IMR-90 (cell line): Measurements from ENCODE around the gene TCIRG1. TPM values are rescaled to one million over a fixed set of nuclear protein-coding genes. Genes with fewer than 3 reads are reported as not detected.

Experiments used
- ATAC-seq: fragments of 200-7000 bp; cut with Tn5 transposase; 2 replicates; pipeline ENCODE4 v1.9.1; 2020; ENCODE audit warnings: low read depth, mild to moderate bottlenecking, moderate library complexity
- BruUV-seq: library from RNA; stranded (reverse); fragments of 400-500 nt; replicated peaks from 2 replicates; lab custom pipeline; 2021; lab: Mats Ljungman, UMichigan
- CTCF ChIA-PET: fragments of 300-600 bp; formaldehyde crosslinking; extraction: SDS; loops from one replicate; lab custom pipeline; 2021; ENCODE audit warnings: antibody characterized with exemption; lab: Yijun Ruan, JAX
- POLR2A ChIA-PET: fragments of 300-600 bp; sonication (Branson Sonifier 250); formaldehyde crosslinking; loops from one replicate; lab custom pipeline; 2022; ENCODE audit warnings: antibody characterized with exemption; ENCODE audit not compliant: unreplicated experiment; lab: Charles Lee
- DNase-seq: peaks from one replicate; pipeline ENCODE4 v3.0.0; 2013
- H2AFZ ChIP-seq: replicated peaks from 2 replicates; pipeline ENCODE3; 2013; ENCODE audit warnings: low read length, mild to moderate bottlenecking; ENCODE audit not compliant: poor library complexity
- H2AK5ac ChIP-seq: 2 replicates; pipeline ENCODE4 v1.6.1; 2013; ENCODE audit warnings: low read depth, low read length, inconsistent platforms
- H2AK9ac ChIP-seq: replicated peaks from 2 replicates; pipeline ENCODE3; 2013; ENCODE audit warnings: mild to moderate bottlenecking, low read depth, low read length, moderate library complexity; ENCODE audit not compliant: poor library complexity
- H2BK120ac ChIP-seq: 2 replicates; pipeline ENCODE4 v1.6.1; 2013; ENCODE audit warnings: low read depth, low read length, inconsistent platforms
- H2BK15ac ChIP-seq: 3 replicates; pipeline ENCODE4 v1.6.1; 2013; ENCODE audit warnings: low read depth, low read length, inconsistent platforms
- H2BK20ac ChIP-seq: 2 replicates; pipeline ENCODE4 v1.6.1; 2013; ENCODE audit warnings: low read depth, mild to moderate bottlenecking, inconsistent platforms, low read length, moderate library complexity
- H2BK5ac ChIP-seq: 2 replicates; pipeline ENCODE4 v1.6.1; 2013; ENCODE audit warnings: mild to moderate bottlenecking, low read depth, low read length, inconsistent platforms; ENCODE audit not compliant: poor library complexity, severe bottlenecking
- H3K14ac ChIP-seq: replicated peaks from 2 replicates; pipeline ENCODE4 v1.6.1; 2013; ENCODE audit warnings: low read depth, low read length, inconsistent platforms
- H3K18ac ChIP-seq: 2 replicates; pipeline ENCODE4 v1.6.1; 2013; ENCODE audit warnings: low read depth, low read length, control low read depth
- H3K23ac ChIP-seq: 2 replicates; pipeline ENCODE4 v1.6.1; 2013; ENCODE audit warnings: low read depth, low read length, inconsistent platforms
- H3K27ac ChIP-seq: 2 replicates; pipeline ENCODE4 v1.5.1; 2013; ENCODE audit warnings: mild to moderate bottlenecking, control low read depth, low read length; ENCODE audit not compliant: insufficient read depth
- H3K27me3 ChIP-seq: 2 replicates; pipeline ENCODE4 v1.6.1; 2013; ENCODE audit warnings: low read length; ENCODE audit not compliant: control insufficient read depth, insufficient read depth
- H3K36me3 ChIP-seq: 2 replicates; pipeline ENCODE4 v1.6.1; 2013; ENCODE audit warnings: low read length, mixed read lengths; ENCODE audit not compliant: control insufficient read depth, insufficient read depth
- H3K4ac ChIP-seq: 2 replicates; pipeline ENCODE4 v1.6.1; 2013; ENCODE audit warnings: low read depth, low read length, inconsistent platforms
- H3K4me1 ChIP-seq: 2 replicates; pipeline ENCODE4 v1.6.1; 2013; ENCODE audit warnings: low read length, mixed read lengths; ENCODE audit not compliant: control insufficient read depth, insufficient read depth
- H3K4me2 ChIP-seq: 2 replicates; pipeline ENCODE4 v1.6.1; 2013; ENCODE audit warnings: low read depth, mild to moderate bottlenecking, control low read depth, low read length, moderate library complexity
- H3K4me3 ChIP-seq: 2 replicates; pipeline ENCODE4 v1.5.1; 2013; ENCODE audit warnings: low read depth, mild to moderate bottlenecking, control low read depth, low read length, moderate library complexity; ENCODE audit not compliant: insufficient read depth
- H3K56ac ChIP-seq: 2 replicates; pipeline ENCODE4 v1.6.1; 2013; ENCODE audit warnings: low read length, inconsistent platforms; ENCODE audit not compliant: insufficient read depth; ENCODE audit errors: extremely low read depth
- H3K79me1 ChIP-seq, 2 experiments: 2 replicates each; pipeline ENCODE4 v1.6.1; 2013; ENCODE audit warnings: low read length in 2 of 2, inconsistent platforms in 1 of 2, low read depth in 1 of 2
- H3K9ac ChIP-seq: 2 replicates; pipeline ENCODE4 v1.6.1; 2013; ENCODE audit warnings: low read depth, low read length, control low read depth
- H3K9me1 ChIP-seq: 2 replicates; pipeline ENCODE4 v1.6.1; 2013; ENCODE audit warnings: low read length, inconsistent platforms; ENCODE audit not compliant: insufficient read depth
- H3K9me3 ChIP-seq: 2 replicates; pipeline ENCODE4 v1.6.1; 2013; ENCODE audit warnings: low read length; ENCODE audit not compliant: control insufficient read depth, insufficient read depth
- H4K20me1 ChIP-seq: 2 replicates; pipeline ENCODE4 v1.6.1; 2013; ENCODE audit warnings: low read length, inconsistent platforms; ENCODE audit not compliant: insufficient read depth
- H4K5ac ChIP-seq: 2 replicates; pipeline ENCODE4 v1.6.1; 2013; ENCODE audit warnings: mild to moderate bottlenecking, low read depth, low read length, control low read depth
- H4K8ac ChIP-seq, 2 experiments: 2 replicates each; pipeline ENCODE4 v1.6.1; 2013; ENCODE audit warnings: low read depth in 2 of 2, low read length in 2 of 2, control low read depth in 1 of 2, inconsistent platforms in 1 of 2
- H4K91ac ChIP-seq: 2 replicates; pipeline ENCODE4 v1.6.1; 2013; ENCODE audit warnings: low read depth, low read length, inconsistent platforms; ENCODE audit not compliant: insufficient read depth
- BHLHE40 ChIP-seq: fragments of 150-350 bp; IDR thresholded peaks from 2 replicates; pipeline ENCODE4 v1.6.1; 2016; ENCODE audit warnings: mild to moderate bottlenecking, low read depth, low read length
- CHD1 ChIP-seq: IDR thresholded peaks from 2 replicates; pipeline ENCODE4 v1.6.1; 2012; ENCODE audit warnings: low read depth, low read length, improper control_type of control experiment
- MAFK ChIP-seq: IDR thresholded peaks from 2 replicates; pipeline ENCODE4 v1.6.1; 2012; ENCODE audit warnings: low read depth, low read length, improper control_type of control experiment
- MAZ ChIP-seq: IDR thresholded peaks from 2 replicates; pipeline ENCODE4 v1.6.1; 2012; ENCODE audit warnings: low read depth, mild to moderate bottlenecking, low read length, improper control_type of control experiment, moderate library complexity, borderline replicate concordance
- NFE2L2 ChIP-seq: fragments of 150-350 bp; IDR thresholded peaks from 2 replicates; pipeline ENCODE4 v1.6.1; 2016; ENCODE audit warnings: low read depth, mild to moderate bottlenecking, low read length
- POLR2A ChIP-seq: IDR thresholded peaks from 2 replicates; pipeline ENCODE4 v1.6.1; 2012; ENCODE audit warnings: mild to moderate bottlenecking, low read depth, low read length
- RAD21 ChIP-seq: IDR thresholded peaks from 2 replicates; pipeline ENCODE4 v1.6.1; 2012; ENCODE audit warnings: low read length, improper control_type of control experiment
- RCOR1 ChIP-seq: IDR thresholded peaks from 2 replicates; pipeline ENCODE4 v1.6.1; 2012; ENCODE audit warnings: mild to moderate bottlenecking, low read length, improper control_type of control experiment; ENCODE audit not compliant: insufficient replicate concordance
- RFX5 ChIP-seq: IDR thresholded peaks from 2 replicates; pipeline ENCODE4 v1.8.0; 2012; ENCODE audit warnings: low read depth, mild to moderate bottlenecking, low read length, moderate library complexity
- WGBS, 2 experiments: methylation state at CpG; one replicate each; pipeline versions ENCODE4 v1.1.5 to v1.1.7; 2013; ENCODE audit warnings: missing lambda C conversion rate in 2 of 2; ENCODE audit not compliant: insufficient read length in 1 of 2; ENCODE audit errors: extremely low coverage in 2 of 2; 5-methylcytosine and 5-hydroxymethylcytosine counted together
- dilution Hi-C: fragments of 300-500 bp; cut with HindIII; formaldehyde crosslinking; loops from one replicate; pipeline ENCODE4 v1.14.3; 2018; ENCODE audit warnings: low sequenced_read_pairs; ENCODE audit not compliant: unreplicated experiment
- in situ Hi-C: fragments of 300-500 bp; cut with MboI; formaldehyde crosslinking; loops from 3 replicates; pipeline ENCODE4 v1.14.3; 2019; ENCODE audit warnings: low sequenced_read_pairs, inconsistent platforms, mixed read lengths
- intact Hi-C: fragments of 100-400 bp; cut with micrococcal nuclease; formaldehyde crosslinking; loops from 2 replicates; pipeline ENCODE4 v1.10.0; 2022
- polyA plus RNA-seq, 3 experiments: library from polyadenylated mRNA; depleted of rRNA; stranded (reverse); fragments of >200 nt; gene quantifications; 2 replicates each; pipeline ENCODE4 v1.2.3, GENCODE V29; 2012; ENCODE audit warnings: low replicate concordance in 1 of 3
- total RNA-seq: library from RNA; depleted of rRNA; stranded (reverse); fragments of >200 nt; gene quantifications from 2 replicates; pipeline ENCODE4 v1.2.3, GENCODE V29; 2012
- TF ChIP-seq, protein P1 (sequence below): conservative IDR thresholded peaks from 2 replicates; pipeline ENCODE4 v1.5.1; 2012; ENCODE audit warnings: mild to moderate bottlenecking, low read depth, low read length, improper control_type of control experiment
- TF ChIP-seq, protein P2 (sequence below): fragments of 150-350 bp; IDR thresholded peaks from 2 replicates; pipeline ENCODE4 v1.6.1; 2016; ENCODE audit warnings: low read depth, mild to moderate bottlenecking, low read length, moderate library complexity, borderline replicate concordance
- TF ChIP-seq, protein P3 (sequence below): fragments of 150-350 bp; IDR thresholded peaks from 2 replicates; pipeline ENCODE4 v1.6.1; 2017; ENCODE audit warnings: mild to moderate bottlenecking, antibody characterized with exemption, low read length, low read depth

TCIRG1 gene
- total and polyA plus RNA-seq, 2 of the 4 experiments (the other 2 are of a cell fraction) = 25.3 to 117 TPM

DNA sequence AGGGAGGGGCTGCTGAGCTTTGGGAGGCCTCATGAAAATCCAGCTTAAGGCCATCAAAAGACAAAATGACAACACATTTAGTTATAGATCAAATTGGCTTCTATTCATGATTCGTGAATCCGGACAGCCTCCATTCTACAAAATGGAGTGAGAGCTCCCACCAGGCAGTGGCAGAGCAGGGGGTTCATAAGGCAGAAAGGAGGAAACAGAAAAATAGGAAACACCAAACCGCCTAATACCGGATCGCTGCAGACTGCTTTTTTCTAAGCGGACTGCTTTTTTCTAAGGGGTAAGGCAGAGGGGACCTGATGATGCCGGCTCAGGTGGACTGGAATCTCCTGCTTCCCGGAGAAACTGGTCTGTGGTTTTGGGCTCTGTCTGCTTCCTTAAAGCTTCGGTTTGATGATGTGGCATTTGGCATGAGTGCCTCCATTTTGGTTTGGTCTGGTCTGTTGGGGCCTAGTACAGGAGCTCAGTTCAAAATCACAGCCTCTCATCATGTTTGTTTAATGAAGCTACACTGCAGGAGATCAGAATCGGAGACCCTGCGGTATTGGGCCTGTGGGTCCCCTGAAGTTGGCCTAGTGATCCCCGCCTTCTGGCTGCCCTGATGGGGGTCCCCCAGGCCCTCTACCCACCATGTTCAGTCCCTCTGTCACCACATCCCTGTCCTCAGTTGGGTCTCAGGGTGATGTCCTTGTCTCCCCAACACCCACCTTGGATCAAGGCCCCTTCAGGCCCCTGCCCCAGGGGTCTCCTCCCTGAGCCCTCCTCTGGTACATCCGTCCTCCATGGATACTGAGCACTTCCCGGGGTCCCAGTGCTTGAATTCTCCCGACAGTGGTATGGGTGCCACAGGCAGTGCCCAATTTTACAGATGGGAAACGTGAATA is 27.5 kb upstream of the TCIRG1 start:
- 94% methylated on average over 5 of the region's 16 CpGs; no CpG with 5 or more reads in 1 of the 2 experiments for WGBS, 2 experiments
- H3K27ac ChIP-seq = peak overlapping the region; percentile 88
- dilution Hi-C loops = no loop called here

More for the DNA sequence above, 27.5 kb upstream of the TCIRG1 start:
- H3K23ac ChIP-seq = peak overlapping the region; percentile 80
- peak overlapping the region; percentile 83 for H3K4me2 ChIP-seq
- ATAC-seq = no peak
- ChIA-PET POLR2A (interaction anchor here (0.9 kb wide), 1 partner anchor 28 kb away, joined by 4 read pairs; the partner anchor contains the start of gene TCIRG1), CTCF (no interaction called here)
- H3K27me3 ChIP-seq = no peaks in the 10 kb centered on the region
- peak overlapping the region; percentile 50 for H3K18ac ChIP-seq
- peak overlapping the region; percentile 98 for H2BK120ac ChIP-seq
- intact Hi-C loops (loop anchor here (5.0 kb wide), 2 partner anchors 106 to 196 kb away; no protein-coding TSS in a partner anchor), in situ Hi-C loops (no loop called here)
- H4K5ac ChIP-seq = peak overlapping the region; percentile 72
- peak overlapping the region; percentile 89 for H2BK5ac ChIP-seq
- peak overlapping the region; percentile 100 for H3K4ac ChIP-seq
- H2BK20ac ChIP-seq = peak overlapping the region; percentile 65
- H4K91ac ChIP-seq = peak overlapping the region; percentile 100
- H3K56ac ChIP-seq = peak overlapping the region; percentile 74; the same call in 1 of the 2 replicates
- peaks cover 23 to 45% of the 10 kb centered on the region in 2 experiments; a peak in 3 of 4 replicates for H3K79me1 ChIP-seq
- peak overlapping the region; percentile 94; the same call in 2 of the 3 replicates for H2BK15ac ChIP-seq
- BruUV-seq = no TSS peak
- no peak for DNase-seq
- peak overlapping the region; percentile 94 for H3K14ac ChIP-seq
- no peaks in the 10 kb centered on the region for H3K36me3 ChIP-seq
- H3K9ac ChIP-seq = peak overlapping the region; percentile 60
- peak overlapping the region; percentile 42 for H3K4me3 ChIP-seq
- peak overlapping the region; percentile 100 for H2AK9ac ChIP-seq
- H4K20me1 ChIP-seq = no peaks in the 10 kb centered on the region
- peak overlapping the region; percentile 100 for H2AK5ac ChIP-seq
- peak overlapping the region; percentile 92 to 99 for H4K8ac ChIP-seq
- peaks cover 35% of the 10 kb centered on the region for H3K9me1 ChIP-seq
- TF ChIP-seq MAZ (no peak), RAD21 (no peak), BHLHE40 (no peak), RCOR1 (no peak), RFX5 (no peak), MAFK (no peak), NFE2L2 (no peak), CHD1 (no peak), POLR2A (no peak)
- TF ChIP-seq, protein P1, sequence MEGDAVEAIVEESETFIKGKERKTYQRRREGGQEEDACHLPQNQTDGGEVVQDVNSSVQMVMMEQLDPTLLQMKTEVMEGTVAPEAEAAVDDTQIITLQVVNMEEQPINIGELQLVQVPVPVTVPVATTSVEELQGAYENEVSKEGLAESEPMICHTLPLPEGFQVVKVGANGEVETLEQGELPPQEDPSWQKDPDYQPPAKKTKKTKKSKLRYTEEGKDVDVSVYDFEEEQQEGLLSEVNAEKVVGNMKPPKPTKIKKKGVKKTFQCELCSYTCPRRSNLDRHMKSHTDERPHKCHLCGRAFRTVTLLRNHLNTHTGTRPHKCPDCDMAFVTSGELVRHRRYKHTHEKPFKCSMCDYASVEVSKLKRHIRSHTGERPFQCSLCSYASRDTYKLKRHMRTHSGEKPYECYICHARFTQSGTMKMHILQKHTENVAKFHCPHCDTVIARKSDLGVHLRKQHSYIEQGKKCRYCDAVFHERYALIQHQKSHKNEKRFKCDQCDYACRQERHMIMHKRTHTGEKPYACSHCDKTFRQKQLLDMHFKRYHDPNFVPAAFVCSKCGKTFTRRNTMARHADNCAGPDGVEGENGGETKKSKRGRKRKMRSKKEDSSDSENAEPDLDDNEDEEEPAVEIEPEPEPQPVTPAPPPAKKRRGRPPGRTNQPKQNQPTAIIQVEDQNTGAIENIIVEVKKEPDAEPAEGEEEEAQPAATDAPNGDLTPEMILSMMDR = no peak
- TF ChIP-seq, protein P2, sequence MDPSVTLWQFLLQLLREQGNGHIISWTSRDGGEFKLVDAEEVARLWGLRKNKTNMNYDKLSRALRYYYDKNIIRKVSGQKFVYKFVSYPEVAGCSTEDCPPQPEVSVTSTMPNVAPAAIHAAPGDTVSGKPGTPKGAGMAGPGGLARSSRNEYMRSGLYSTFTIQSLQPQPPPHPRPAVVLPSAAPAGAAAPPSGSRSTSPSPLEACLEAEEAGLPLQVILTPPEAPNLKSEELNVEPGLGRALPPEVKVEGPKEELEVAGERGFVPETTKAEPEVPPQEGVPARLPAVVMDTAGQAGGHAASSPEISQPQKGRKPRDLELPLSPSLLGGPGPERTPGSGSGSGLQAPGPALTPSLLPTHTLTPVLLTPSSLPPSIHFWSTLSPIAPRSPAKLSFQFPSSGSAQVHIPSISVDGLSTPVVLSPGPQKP = no peak
- TF ChIP-seq, protein P3, sequence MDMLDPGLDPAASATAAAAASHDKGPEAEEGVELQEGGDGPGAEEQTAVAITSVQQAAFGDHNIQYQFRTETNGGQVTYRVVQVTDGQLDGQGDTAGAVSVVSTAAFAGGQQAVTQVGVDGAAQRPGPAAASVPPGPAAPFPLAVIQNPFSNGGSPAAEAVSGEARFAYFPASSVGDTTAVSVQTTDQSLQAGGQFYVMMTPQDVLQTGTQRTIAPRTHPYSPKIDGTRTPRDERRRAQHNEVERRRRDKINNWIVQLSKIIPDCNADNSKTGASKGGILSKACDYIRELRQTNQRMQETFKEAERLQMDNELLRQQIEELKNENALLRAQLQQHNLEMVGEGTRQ = no peak
- H3K9me3 ChIP-seq = no peaks in the 10 kb centered on the region
- H3K4me1 ChIP-seq = peaks cover 44% of the 10 kb centered on the region
- peak overlapping the region; percentile 90 for H2AFZ ChIP-seq
